ENCODE results near the gene GCHFR.

- TF ChIP-seq RAD21 (IDR thresholded peaks at IDR 0.05) (no peak), JUND (IDR thresholded peaks at IDR 0.05) (no peak), FOXA1 (IDR thresholded peaks at IDR 0.05) (no peak), GABPA (IDR thresholded peaks at IDR 0.05 in 1 of 2, conservative IDR thresholded peaks at IDR 0.05 in 1 of 2) (no peak)
- TF ChIP-seq, protein P1, sequence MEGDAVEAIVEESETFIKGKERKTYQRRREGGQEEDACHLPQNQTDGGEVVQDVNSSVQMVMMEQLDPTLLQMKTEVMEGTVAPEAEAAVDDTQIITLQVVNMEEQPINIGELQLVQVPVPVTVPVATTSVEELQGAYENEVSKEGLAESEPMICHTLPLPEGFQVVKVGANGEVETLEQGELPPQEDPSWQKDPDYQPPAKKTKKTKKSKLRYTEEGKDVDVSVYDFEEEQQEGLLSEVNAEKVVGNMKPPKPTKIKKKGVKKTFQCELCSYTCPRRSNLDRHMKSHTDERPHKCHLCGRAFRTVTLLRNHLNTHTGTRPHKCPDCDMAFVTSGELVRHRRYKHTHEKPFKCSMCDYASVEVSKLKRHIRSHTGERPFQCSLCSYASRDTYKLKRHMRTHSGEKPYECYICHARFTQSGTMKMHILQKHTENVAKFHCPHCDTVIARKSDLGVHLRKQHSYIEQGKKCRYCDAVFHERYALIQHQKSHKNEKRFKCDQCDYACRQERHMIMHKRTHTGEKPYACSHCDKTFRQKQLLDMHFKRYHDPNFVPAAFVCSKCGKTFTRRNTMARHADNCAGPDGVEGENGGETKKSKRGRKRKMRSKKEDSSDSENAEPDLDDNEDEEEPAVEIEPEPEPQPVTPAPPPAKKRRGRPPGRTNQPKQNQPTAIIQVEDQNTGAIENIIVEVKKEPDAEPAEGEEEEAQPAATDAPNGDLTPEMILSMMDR (IDR thresholded peaks at IDR 0.05; ENCODE audit: low read depth, low read length, missing input control), result no peak
These were observed 49.0 kb downstream of the GCHFR start for GRCh38 chr15:40812721-40813425.
